Ishikawa (cell line): ENCODE data around the gene PRELID1.

Experiments
- CEBPB ChIP-seq: IDR thresholded peaks from 2 replicates; pipeline ENCODE4 v1.6.1; 2012
- EGR1 ChIP-seq: IDR thresholded peaks from 2 replicates; pipeline ENCODE4 v1.6.1; 2012
- EP300 ChIP-seq: IDR thresholded peaks from 2 replicates; pipeline ENCODE4 v1.6.1; 2012; ENCODE audit warnings: borderline replicate concordance
- FOXM1 ChIP-seq: IDR thresholded peaks from 2 replicates; pipeline ENCODE4 v1.6.1; 2012; ENCODE audit warnings: low read depth, borderline replicate concordance
- MAX ChIP-seq: IDR thresholded peaks from 2 replicates; pipeline ENCODE4 v1.6.1; 2012
- RAD21 ChIP-seq: IDR thresholded peaks from 2 replicates; pipeline ENCODE4 v1.6.1; 2012; ENCODE audit warnings: low read depth
- REST ChIP-seq: IDR thresholded peaks from 2 replicates; pipeline ENCODE4 v1.6.1; 2012; ENCODE audit warnings: low read depth, mild to moderate bottlenecking
- TAF1 ChIP-seq: IDR thresholded peaks from 2 replicates; pipeline ENCODE4 v1.6.1; 2012; ENCODE audit warnings: low read depth, mild to moderate bottlenecking
- TEAD4 ChIP-seq: IDR thresholded peaks from 2 replicates; pipeline ENCODE4 v1.6.1; 2012
- USF1 ChIP-seq: IDR thresholded peaks from 2 replicates; pipeline ENCODE4 v1.6.1; 2012
- YY1 ChIP-seq: IDR thresholded peaks from 2 replicates; pipeline ENCODE4 v1.6.1; 2012; ENCODE audit warnings: low read depth

- TF ChIP-seq TAF1 = no peak
- TF ChIP-seq EP300 = no peak
- TF ChIP-seq MAX = no peak
- TF ChIP-seq TEAD4 = no peak
- TF ChIP-seq FOXM1 = no peak
- TF ChIP-seq RAD21 = no peak
- no peak for TF ChIP-seq REST
- no peak for TF ChIP-seq YY1
- no peak for TF ChIP-seq USF1
- no peak for TF ChIP-seq CEBPB
- no peak for TF ChIP-seq EGR1
Measured at GRCh38 chr5:177306674-177307543, 3.3 kb downstream of the PRELID1 start.
